ENCODE results near the gene CAPN9. TPM values are rescaled to one million over a fixed set of nuclear protein-coding genes. Genes with fewer than 3 reads are reported as not detected.

The CAPN9 gene
- total RNA-seq, 1 experiment from 2014 or later: not detected

GRCh38 chr1:230778916-230779590 is 31.9 kb downstream of the CAPN9 start:
- Histone ChIP-seq H3K9me2 (replicated peaks; ENCODE audit: low read length) (no peaks in the 10 kb centered on the region), H3K27ac (ENCODE audit: low read length) (no peak overlapping the region), H3K79me2 (ENCODE audit: low read length) (no peaks in the 10 kb centered on the region), H3K4me3 (ENCODE audit: low read length) (no peak overlapping the region), H2AFZ (ENCODE audit: low read length) (no peak overlapping the region), H3K27me3 (ENCODE audit: low read length) (peaks cover 37% of the 10 kb centered on the region), H3K9me3 (ENCODE audit: low read length) (no peaks in the 10 kb centered on the region), H3K4me1 (ENCODE audit: insufficient read depth, low read length) (no peaks in the 10 kb centered on the region), H4K20me1 (ENCODE audit: low read length) (no peaks in the 10 kb centered on the region), H3K4me2 (ENCODE audit: low read length) (no peak overlapping the region), H3K36me3 (ENCODE audit: low read depth, low read length) (no peaks in the 10 kb centered on the region), H3F3A (ENCODE audit: low read length, unreplicated experiment) (no peaks in the 10 kb centered on the region), H3K9ac (ENCODE audit: low read length) (no peak overlapping the region)
- no peak for TF ChIP-seq EZH2phosphoT487 (IDR thresholded peaks at IDR 0.05; ENCODE audit: borderline replicate concordance, low read length)
- no peak for TF ChIP-seq CTCF (conservative IDR thresholded peaks at IDR 0.05; ENCODE audit: low read depth, low read length)
- ChIA-PET CTCF (interaction anchor here (0.7 kb wide), 1 partner anchor 274 kb away, joined by 3 read pairs; no protein-coding TSS in a partner anchor), POLR2A (ENCODE audit: unreplicated experiment) (no interaction called here)
- BruUV-seq (replicated peaks): no TSS peak
- DNase-seq: peak; percentile 36
- intact Hi-C loops (cut with micrococcal nuclease): no loop called here
- ATAC-seq: no peak

GRCh38 chr1:230781131-230781530 is 33.9 kb downstream of the CAPN9 start:
- BruUV-seq (replicated peaks): no TSS peak
- H3K4me1 ChIP-seq (ENCODE audit: insufficient read depth, low read length): no peaks in the 10 kb centered on the region
- no peak overlapping the region for H3K27ac ChIP-seq (ENCODE audit: low read length)
- no peak overlapping the region for H2AFZ ChIP-seq (ENCODE audit: low read length)
- ATAC-seq (no peak), DNase-seq (no peak)
- no peaks in the 10 kb centered on the region for H3K9me3 ChIP-seq (ENCODE audit: low read length)
- no peak overlapping the region for H3K4me2 ChIP-seq (ENCODE audit: low read length)
- CTCF ChIA-PET: no interaction called here
- H3K36me3 ChIP-seq (ENCODE audit: low read depth, low read length): no peaks in the 10 kb centered on the region
- H3K79me2 ChIP-seq (ENCODE audit: low read length): no peaks in the 10 kb centered on the region
- H4K20me1 ChIP-seq (ENCODE audit: low read length): no peaks in the 10 kb centered on the region
- POLR2A ChIA-PET (ENCODE audit: unreplicated experiment): no interaction called here
- H3F3A ChIP-seq (ENCODE audit: low read length, unreplicated experiment): no peaks in the 10 kb centered on the region
- H3K4me3 ChIP-seq (ENCODE audit: low read length): no peak overlapping the region
- H3K9me2 ChIP-seq (replicated peaks; ENCODE audit: low read length): no peaks in the 10 kb centered on the region
- intact Hi-C loops (cut with micrococcal nuclease): no loop called here
- peaks cover 43% of the 10 kb centered on the region for H3K27me3 ChIP-seq (ENCODE audit: low read length)
- no peak for TF ChIP-seq EZH2phosphoT487 (IDR thresholded peaks at IDR 0.05; ENCODE audit: borderline replicate concordance, low read length)
- TF ChIP-seq EZH2 (IDR thresholded peaks at IDR 0.05; ENCODE audit: low read length, unreplicated experiment): no peak
- no peak for TF ChIP-seq CTCF (conservative IDR thresholded peaks at IDR 0.05; ENCODE audit: low read depth, low read length)
- no peak overlapping the region for H3K9ac ChIP-seq (ENCODE audit: low read length)

GRCh38 chr1:230781594-230781993 is 34.4 kb downstream of the CAPN9 start:
- DNase-seq: peak; percentile 22
- H3K36me3 ChIP-seq (ENCODE audit: low read depth, low read length): no peaks in the 10 kb centered on the region
- H3K4me2 ChIP-seq (ENCODE audit: low read length): no peak overlapping the region
- no peaks in the 10 kb centered on the region for H3K4me1 ChIP-seq (ENCODE audit: insufficient read depth, low read length)
- no peaks in the 10 kb centered on the region for H3K9me2 ChIP-seq (replicated peaks; ENCODE audit: low read length)
- peaks cover 40% of the 10 kb centered on the region for H3K27me3 ChIP-seq (ENCODE audit: low read length)
- no peaks in the 10 kb centered on the region for H3K79me2 ChIP-seq (ENCODE audit: low read length)
- H2AFZ ChIP-seq (ENCODE audit: low read length): no peak overlapping the region
- no peaks in the 10 kb centered on the region for H3K9me3 ChIP-seq (ENCODE audit: low read length)
- ATAC-seq: no peak
- H3F3A ChIP-seq (ENCODE audit: low read length, unreplicated experiment): no peaks in the 10 kb centered on the region
- no TSS peak for BruUV-seq (replicated peaks)
- intact Hi-C loops (cut with micrococcal nuclease): no loop called here
- ChIA-PET POLR2A (ENCODE audit: unreplicated experiment) (interaction anchor here (0.5 kb wide), 1 partner anchor 16 kb away, joined by 3 read pairs; no protein-coding TSS in a partner anchor), CTCF (no interaction called here)
- no peak overlapping the region for H3K4me3 ChIP-seq (ENCODE audit: low read length)
- no peak overlapping the region for H3K9ac ChIP-seq (ENCODE audit: low read length)
- no peak overlapping the region for H3K27ac ChIP-seq (ENCODE audit: low read length)
- no peak for TF ChIP-seq CTCF (conservative IDR thresholded peaks at IDR 0.05; ENCODE audit: low read depth, low read length)
- TF ChIP-seq EZH2 (IDR thresholded peaks at IDR 0.05; ENCODE audit: low read length, unreplicated experiment): no peak
- no peak for TF ChIP-seq EZH2phosphoT487 (IDR thresholded peaks at IDR 0.05; ENCODE audit: borderline replicate concordance, low read length)
- H4K20me1 ChIP-seq (ENCODE audit: low read length): no peaks in the 10 kb centered on the region
